Loucy (cell line): Measurements from ENCODE around the gene TNFSF8.

ENCODE experiments used
- CTCF ChIP-seq: fragments of 200-600 bp; sonication (generic); conservative IDR thresholded peaks from 2 replicates; pipeline ENCODE4 v1.5.1; 2014; ENCODE audit warnings: mild to moderate bottlenecking, antibody characterized with exemption, low read length
- EZH2phosphoT487 ChIP-seq: fragments of 200-600 bp; IDR thresholded peaks from 2 replicates; pipeline ENCODE4 v1.6.1; 2018; ENCODE audit warnings: antibody characterized with exemption, mild to moderate bottlenecking, moderate library complexity, borderline replicate concordance

GRCh38 chr9:114867327-114867726 is 63.1 kb downstream of the TNFSF8 start:
- TF ChIP-seq CTCF (no peak), EZH2phosphoT487 (no peak)
